ENCODE results near the gene OR5K2. TPM values are rescaled to one million over a fixed set of nuclear protein-coding genes. Genes with fewer than 3 reads are reported as not detected.

Gene OR5K2
- total RNA-seq, 2 experiments from 2014 or later = not detected

DNA sequence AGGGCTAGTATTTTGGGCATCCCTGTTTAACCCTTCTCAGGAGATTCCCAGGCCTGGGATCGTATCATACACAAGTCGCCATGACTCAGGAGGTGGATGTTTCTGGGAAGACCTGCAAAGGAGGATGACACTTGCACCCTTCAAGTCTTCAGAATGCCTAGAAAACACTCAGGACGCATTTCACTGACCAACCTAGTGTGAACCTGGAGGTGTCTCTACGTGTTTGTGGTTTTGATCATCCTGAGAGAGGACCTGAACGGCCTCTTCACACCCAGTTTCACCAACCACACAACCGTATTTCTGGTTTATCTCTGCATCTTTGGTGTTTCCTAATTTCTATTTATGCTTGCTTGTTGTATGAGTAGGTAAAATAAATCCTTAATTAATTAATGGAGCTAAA, 28.0 kb downstream of the OR5K2 start:
- Histone ChIP-seq H4K20me1 (ENCODE audit: insufficient read depth, low read length) (peaks cover 14% of the 10 kb centered on the region; the same call in 1 of the 2 replicates), H3K4me3 (ENCODE audit: low read depth, low read length, poor library complexity, severe bottlenecking) (no peak overlapping the region), H3K9me3 (ENCODE audit: low read length) (no peaks in the 10 kb centered on the region), H3K4me2 (ENCODE audit: low read length) (peak overlapping the region; percentile 38; the same call in 1 of the 2 replicates), H3K27ac (ENCODE audit: low read depth, low read length, poor library complexity, severe bottlenecking) (no peak overlapping the region), H3K79me2 (ENCODE audit: insufficient read depth, low read depth, low read length) (peaks cover 20% of the 10 kb centered on the region), H3K36me3 (ENCODE audit: insufficient read depth, low read length) (peaks cover 9% of the 10 kb centered on the region), H2AFZ (ENCODE audit: low read length) (peak overlapping the region; percentile 79), H3K9me2 (ENCODE audit: insufficient read depth, low read length) (no peaks in the 10 kb centered on the region), H3K4me1 (ENCODE audit: insufficient read depth, low read length, poor library complexity, severe bottlenecking) (peaks cover 45% of the 10 kb centered on the region)
- no TSS peak for BruUV-seq (replicated peaks)
- no peak for DNase-seq (ENCODE audit: low spot score)
- ChIA-PET POLR2A (interaction anchor here (0.7 to 1.9 kb wide), 10 partner anchors 11 to 46 kb away, joined by 3 to 13 read pairs (median 4); no protein-coding TSS in a partner anchor), CTCF (ENCODE audit: unreplicated experiment) (no interaction called here)
- TF ChIP-seq, protein P1, sequence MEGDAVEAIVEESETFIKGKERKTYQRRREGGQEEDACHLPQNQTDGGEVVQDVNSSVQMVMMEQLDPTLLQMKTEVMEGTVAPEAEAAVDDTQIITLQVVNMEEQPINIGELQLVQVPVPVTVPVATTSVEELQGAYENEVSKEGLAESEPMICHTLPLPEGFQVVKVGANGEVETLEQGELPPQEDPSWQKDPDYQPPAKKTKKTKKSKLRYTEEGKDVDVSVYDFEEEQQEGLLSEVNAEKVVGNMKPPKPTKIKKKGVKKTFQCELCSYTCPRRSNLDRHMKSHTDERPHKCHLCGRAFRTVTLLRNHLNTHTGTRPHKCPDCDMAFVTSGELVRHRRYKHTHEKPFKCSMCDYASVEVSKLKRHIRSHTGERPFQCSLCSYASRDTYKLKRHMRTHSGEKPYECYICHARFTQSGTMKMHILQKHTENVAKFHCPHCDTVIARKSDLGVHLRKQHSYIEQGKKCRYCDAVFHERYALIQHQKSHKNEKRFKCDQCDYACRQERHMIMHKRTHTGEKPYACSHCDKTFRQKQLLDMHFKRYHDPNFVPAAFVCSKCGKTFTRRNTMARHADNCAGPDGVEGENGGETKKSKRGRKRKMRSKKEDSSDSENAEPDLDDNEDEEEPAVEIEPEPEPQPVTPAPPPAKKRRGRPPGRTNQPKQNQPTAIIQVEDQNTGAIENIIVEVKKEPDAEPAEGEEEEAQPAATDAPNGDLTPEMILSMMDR (conservative IDR thresholded peaks at IDR 0.05; ENCODE audit: low read length) = no peak
- no peak for TF ChIP-seq EZH2phosphoT487 (IDR thresholded peaks at IDR 0.05; ENCODE audit: borderline replicate concordance, low read depth, low read length)
- intact Hi-C loops (cut with micrococcal nuclease; ENCODE audit: unreplicated experiment) = no loop called here

DNA sequence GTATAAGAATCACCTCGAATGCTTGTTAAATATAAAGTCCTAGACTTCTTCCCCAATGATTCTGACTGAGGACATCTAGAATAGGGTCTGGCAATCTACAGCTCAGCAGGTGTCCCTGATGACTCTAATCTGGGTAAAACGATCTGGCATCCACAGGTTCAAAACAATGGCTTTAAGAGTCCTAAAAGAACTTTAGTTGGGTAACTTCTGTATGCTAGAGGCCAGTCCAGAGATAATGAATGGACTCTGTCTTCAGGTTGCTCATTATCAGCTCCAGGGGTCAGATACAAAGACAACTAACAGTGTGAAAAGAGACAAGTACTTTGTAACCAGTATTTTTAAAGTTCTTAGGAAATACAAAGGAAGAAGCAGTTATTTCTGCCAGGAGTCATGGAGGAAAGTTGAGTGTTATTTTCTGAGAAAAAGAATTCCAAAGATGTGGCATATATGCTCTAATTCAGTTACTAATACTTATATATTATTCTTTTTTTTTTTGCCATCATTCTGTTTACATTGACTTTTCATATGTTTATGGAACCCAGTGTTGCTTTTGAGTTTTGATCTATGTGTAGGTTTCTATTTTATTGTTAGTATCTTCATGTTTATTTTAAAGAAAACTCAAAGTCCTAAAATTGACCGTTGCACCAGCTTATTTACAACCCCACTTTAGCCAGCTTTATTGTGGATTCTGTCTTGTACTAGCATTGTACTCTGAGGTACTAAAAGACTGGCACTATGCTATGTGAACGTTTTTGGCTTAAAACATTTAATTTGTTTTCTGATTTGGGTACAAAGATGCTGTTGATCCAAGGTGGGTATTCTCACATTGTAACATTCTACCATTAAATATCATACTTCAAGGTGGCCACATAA, 31.2 kb downstream of the OR5K2 start:
- ChIA-PET CTCF (ENCODE audit: unreplicated experiment) (no interaction called here), POLR2A (interaction anchor here (0.5 to 1.5 kb wide), 5 partner anchors 8 to 35 kb away, joined by 4 to 5 read pairs (median 4); no protein-coding TSS in a partner anchor)
- peaks cover 21% of the 10 kb centered on the region for H3K79me2 ChIP-seq (ENCODE audit: insufficient read depth, low read depth, low read length)

More for the DNA sequence above, 31.2 kb downstream of the OR5K2 start:
- H3K36me3 ChIP-seq (ENCODE audit: insufficient read depth, low read length) = no peaks in the 10 kb centered on the region
- TF ChIP-seq EZH2phosphoT487 (IDR thresholded peaks at IDR 0.05; ENCODE audit: borderline replicate concordance, low read depth, low read length) = no peak
- TF ChIP-seq, protein P1 (conservative IDR thresholded peaks at IDR 0.05; ENCODE audit: low read length) = no peak
- H3K4me2 ChIP-seq (ENCODE audit: low read length) = peak overlapping the region; percentile 22; the same call in 1 of the 2 replicates
- no TSS peak for BruUV-seq (replicated peaks)
- no peaks in the 10 kb centered on the region for H3K9me2 ChIP-seq (ENCODE audit: insufficient read depth, low read length)
- no peaks in the 10 kb centered on the region for H4K20me1 ChIP-seq (ENCODE audit: insufficient read depth, low read length)
- peak overlapping the region; percentile 73; the same call in 1 of the 2 replicates for H2AFZ ChIP-seq (ENCODE audit: low read length)
- H3K4me3 ChIP-seq (ENCODE audit: low read depth, low read length, poor library complexity, severe bottlenecking) = no peak overlapping the region
- no peak overlapping the region for H3K27ac ChIP-seq (ENCODE audit: low read depth, low read length, poor library complexity, severe bottlenecking)
- no peak for DNase-seq (ENCODE audit: low spot score)
- intact Hi-C loops (cut with micrococcal nuclease; ENCODE audit: unreplicated experiment) = no loop called here
- no peaks in the 10 kb centered on the region for H3K9me3 ChIP-seq (ENCODE audit: low read length)
- H3K4me1 ChIP-seq (ENCODE audit: insufficient read depth, low read length, poor library complexity, severe bottlenecking) = peaks cover 47% of the 10 kb centered on the region

Measured in OCI-LY7 (cell line).